Fibroblast of peridontal ligament (primary cell): ENCODE results near the gene AKIP1.
"Not testable (repeated sequence)": the region's sequence is repeated elsewhere in the genome, so short reads cannot be mapped to it uniquely, and the experiment has no call there.

Source experiments
- DNase-seq: peaks from one replicate; pipeline ENCODE4 v3.0.0-alpha.2; 2010; ENCODE audit errors: extremely low read depth

AKIP1 gene

GRCh38 chr11:8917157-8917825 lies 6.3 kb downstream of the AKIP1 start:
- DNase-seq = peak; percentile 94

GRCh38 chr11:8922691-8923090 lies 11.7 kb downstream of the AKIP1 start:
- no peak for DNase-seq

GRCh38 chr11:8925711-8926110 lies 14.7 kb downstream of the AKIP1 start:
- DNase-seq = no peak

- DNase-seq = no peak
These were observed 15.2 kb downstream of the AKIP1 start for GRCh38 chr11:8926236-8926635.

GRCh38 chr11:8927233-8927632 lies 16.2 kb downstream of the AKIP1 start:
- DNase-seq = no peak

- no peak for DNase-seq
These were observed 17.2 kb downstream of the AKIP1 start for GRCh38 chr11:8928205-8928604.

GRCh38 chr11:8928981-8929615 lies 18.1 kb downstream of the AKIP1 start:
- DNase-seq = peak; percentile 42

- DNase-seq = no peak
These were observed 19.6 kb downstream of the AKIP1 start for GRCh38 chr11:8930456-8931175.

- DNase-seq = no peak
These were observed 21.7 kb downstream of the AKIP1 start, which contains the start of gene C11orf16 for GRCh38 chr11:8932564-8933180. TSS of gene C11orf16 (minus strand) at chr11:8932947. CDS start at chr11:8932308, 639 bp downstream.

GRCh38 chr11:8933931-8934330 lies 22.9 kb downstream of the AKIP1 start:
- DNase-seq = no peak

- peak; percentile 36 for DNase-seq
These were observed 23.9 kb downstream of the AKIP1 start for GRCh38 chr11:8934742-8935488.

- DNase-seq = not testable (repeated sequence)
These were observed 24.8 kb downstream of the AKIP1 start for GRCh38 chr11:8935789-8936188.

GRCh38 chr11:8937159-8937558 lies 26.2 kb downstream of the AKIP1 start:
- DNase-seq = no peak

GRCh38 chr11:8937659-8938058 lies 26.7 kb downstream of the AKIP1 start:
- no peak for DNase-seq

- no peak for DNase-seq
These were observed 30.5 kb downstream of the AKIP1 start for GRCh38 chr11:8941341-8942103.

GRCh38 chr11:8942518-8943066 lies 31.6 kb downstream of the AKIP1 start, which contains the start of gene ASCL3:
TSS of gene ASCL3 (minus strand) at chr11:8943016. CDS start at chr11:8938161, 4,855 bp downstream.
- no peak for DNase-seq

GRCh38 chr11:8947230-8947943 lies 36.4 kb downstream of the AKIP1 start:
- DNase-seq = no peak

GRCh38 chr11:8948886-8949285 lies 37.9 kb downstream of the AKIP1 start:
- DNase-seq = no peak

GRCh38 chr11:8956860-8957259 lies 45.9 kb downstream of the AKIP1 start:
- no peak for DNase-seq
